HepG2 (cell line): Measurements from ENCODE around the gene PLCXD1. TPM values are rescaled to one million over a fixed set of nuclear protein-coding genes. Genes with fewer than 3 reads are reported as not detected.

Experiments used
- CAMTA2 ChIP-seq: sonication (generic); formaldehyde crosslinking; IDR thresholded peaks from 2 replicates; pipeline ENCODE4 v1.4.0; 2020; ENCODE audit warnings: mild to moderate bottlenecking, missing genetic modification reagents, borderline replicate concordance
- FOXO4 ChIP-seq: sonication (generic); formaldehyde crosslinking; conservative IDR thresholded peaks from 2 replicates; pipeline ENCODE4 v1.8.1; 2023; ENCODE audit warnings: missing genetic modification reagents
- HMG20A ChIP-seq: IDR thresholded peaks from 2 replicates; pipeline ENCODE4 v1.6.1; 2016; ENCODE audit warnings: borderline replicate concordance
- HNF1A ChIP-seq, 2 experiments: sonication (generic) in 1 of 2; formaldehyde crosslinking in 1 of 2; IDR thresholded peaks; 2 replicates each; pipeline versions ENCODE4 v1.4.0 to v1.6.1; 2016 to 2020; ENCODE audit warnings: borderline replicate concordance in 1 of 2, low read depth in 1 of 2, mild to moderate bottlenecking in 1 of 2, missing genetic modification reagents in 1 of 2
- IRF1 ChIP-seq: sonication (generic); formaldehyde crosslinking; IDR thresholded peaks from 2 replicates; pipeline ENCODE4 v1.4.0; 2020; ENCODE audit warnings: low read depth, mild to moderate bottlenecking, missing genetic modification reagents
- JUND ChIP-seq: sonication (generic); formaldehyde crosslinking; IDR thresholded peaks from 2 replicates; pipeline ENCODE4 v1.8.0; 2022; ENCODE audit warnings: mild to moderate bottlenecking, missing genetic modification reagents
- PHF5A ChIP-seq: IDR thresholded peaks from one replicate; pipeline ENCODE4 v1.6.1; 2018; ENCODE audit warnings: low read depth, missing genetic modification reagents; ENCODE audit not compliant: unreplicated experiment
- RBFOX2 ChIP-seq: fragments of 200-400 bp; formaldehyde crosslinking; IDR thresholded peaks from 2 replicates; pipeline ENCODE4 v1.6.1; 2017; ENCODE audit warnings: low read depth, mild to moderate bottlenecking, low read length
- SIX4 ChIP-seq: sonication (generic); formaldehyde crosslinking; IDR thresholded peaks from 2 replicates; pipeline ENCODE4 v1.4.0; 2020; ENCODE audit warnings: missing genetic modification reagents
- THAP7 ChIP-seq: sonication (generic); formaldehyde crosslinking; IDR thresholded peaks from 2 replicates; pipeline ENCODE4 v1.8.1; 2023; ENCODE audit warnings: mild to moderate bottlenecking, missing genetic modification reagents
- ZBTB20 ChIP-seq: sonication (generic); formaldehyde crosslinking; IDR thresholded peaks from 2 replicates; pipeline ENCODE4 v1.8.1; 2023; ENCODE audit warnings: missing genetic modification reagents, low read depth, mild to moderate bottlenecking, borderline replicate concordance
- ZKSCAN5 ChIP-seq: sonication (generic); formaldehyde crosslinking; IDR thresholded peaks from 2 replicates; pipeline ENCODE4 v1.5.1; 2020; ENCODE audit warnings: mild to moderate bottlenecking, missing genetic modification reagents
- ZNF383 ChIP-seq: sonication (generic); formaldehyde crosslinking; IDR thresholded peaks from 2 replicates; pipeline ENCODE4 v1.4.0; 2020; ENCODE audit warnings: missing genetic modification reagents, mild to moderate bottlenecking, borderline replicate concordance
- ZNF556 ChIP-seq: sonication (generic); formaldehyde crosslinking; IDR thresholded peaks from 2 replicates; pipeline ENCODE4 v1.4.0; 2020; ENCODE audit warnings: mild to moderate bottlenecking, missing genetic modification reagents, borderline replicate concordance
- ZNF713 ChIP-seq: sonication (generic); formaldehyde crosslinking; IDR thresholded peaks from 2 replicates; pipeline ENCODE4 v1.4.0; 2020; ENCODE audit warnings: mild to moderate bottlenecking, missing genetic modification reagents
- ZZZ3 ChIP-seq: sonication (generic); formaldehyde crosslinking; IDR thresholded peaks from 2 replicates; pipeline ENCODE4 v1.4.0; 2020; ENCODE audit warnings: missing genetic modification reagents, mild to moderate bottlenecking, borderline replicate concordance
- polyA plus RNA-seq, 8 experiments: library from polyadenylated mRNA; depleted of rRNA in 3 of 8; stranded (reverse) in 7 of 8; unstranded in 1 of 8; fragments of >200 nt; fragmentation: Illumina TruSeq in 4 of 8; extraction: Trizol in 4 of 8; gene quantifications; 2 replicates each; pipeline versions ENCODE4 v1.2.1 to v1.2.3, GENCODE V29; 2011 to 2016; ENCODE audit warnings: low read depth in 4 of 8, missing spikeins in 1 of 8, mixed read lengths in 1 of 8; ENCODE audit not compliant: insufficient read depth in 1 of 8
- total RNA-seq, 5 experiments: library from RNA; depleted of rRNA; stranded (reverse); fragments of >200 nt; fragmentation: Illumina TruSeq; extraction: Trizol; gene quantifications; 2 replicates each; pipeline ENCODE4 v1.2.3, GENCODE V29; 2016; ENCODE audit warnings: low read depth in 1 of 5
- TF ChIP-seq, protein P1 (sequence below): sonication (generic); formaldehyde crosslinking; conservative IDR thresholded peaks from 2 replicates; pipeline ENCODE4 v1.4.0; 2020; ENCODE audit warnings: missing genetic modification reagents

PLCXD1 gene
- total and polyA plus RNA-seq, 2 of the 13 experiments (the other 11 are each of a cell fraction or from before 2014, with no cell fraction given), result 87.7 to 153 TPM

GRCh38 chrX:285076-285677 is 4.0 kb downstream of the PLCXD1 start (continued):
- TF ChIP-seq FOXO4 (CRISPR knock-in tag) (no peak), ZNF383 (CRISPR knock-in tag) (no peak), HMG20A (CRISPR knock-in tag) (peak; percentile 14; the same call in 1 of the 2 replicates), PHF5A (no peak), JUND (no peak), ZNF556 (CRISPR knock-in tag) (0 out of 2 replicates have a peak, but pooled peaks have one; percentile 61), ZBTB20 (CRISPR knock-in tag) (0 out of 2 replicates have a peak, but pooled peaks have one; percentile 23), ZKSCAN5 (CRISPR knock-in tag) (no peak), SIX4 (no peak), RBFOX2 (0 out of 2 replicates have a peak, but pooled peaks have one; percentile 2), THAP7 (no peak), CAMTA2 (CRISPR knock-in tag) (no peak), ZZZ3 (0 out of 2 replicates have a peak, but pooled peaks have one; percentile 66), IRF1 (CRISPR knock-in tag) (no peak), ZNF713 (CRISPR knock-in tag) (no peak), HNF1A (IDR thresholded peaks at IDR 0.05; ENCODE audit: low read depth) (no peak), HNF1A (CRISPR knock-in tag; IDR thresholded peaks at IDR 0.05; ENCODE audit: borderline replicate concordance) (0 out of 2 replicates have a peak, but pooled peaks have one; percentile 25)
- TF ChIP-seq, protein P1, sequence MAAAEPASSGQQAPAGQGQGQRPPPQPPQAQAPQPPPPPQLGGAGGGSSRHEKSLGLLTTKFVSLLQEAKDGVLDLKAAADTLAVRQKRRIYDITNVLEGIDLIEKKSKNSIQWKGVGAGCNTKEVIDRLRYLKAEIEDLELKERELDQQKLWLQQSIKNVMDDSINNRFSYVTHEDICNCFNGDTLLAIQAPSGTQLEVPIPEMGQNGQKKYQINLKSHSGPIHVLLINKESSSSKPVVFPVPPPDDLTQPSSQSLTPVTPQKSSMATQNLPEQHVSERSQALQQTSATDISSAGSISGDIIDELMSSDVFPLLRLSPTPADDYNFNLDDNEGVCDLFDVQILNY (CRISPR knock-in tag), result no peak
